ENCODE data around the gene OR1I1.

GRCh38 chr19:15123031-15123890, 41.2 kb downstream of the OR1I1 start:
- TF ChIP-seq CTCF (conservative IDR thresholded peaks at IDR 0.05; ENCODE audit: low read depth, low read length): no peak
- no peak for TF ChIP-seq BHLHE40 (IDR thresholded peaks at IDR 0.05; ENCODE audit: low read depth, low read length)
- no peak for TF ChIP-seq USF2 (IDR thresholded peaks at IDR 0.05; ENCODE audit: low read depth, low read length)
- TF ChIP-seq RFX5 (IDR thresholded peaks at IDR 0.05; ENCODE audit: low read depth, low read length): no peak
- TF ChIP-seq POLR2A (IDR thresholded peaks at IDR 0.05; ENCODE audit: low read depth, low read length): no peak
- no peak for TF ChIP-seq ELK1 (IDR thresholded peaks at IDR 0.05; ENCODE audit: borderline replicate concordance, low read depth, low read length)
- no peak for TF ChIP-seq CEBPB (IDR thresholded peaks at IDR 0.05; ENCODE audit: low read depth, low read length)
- no peak for TF ChIP-seq SMC3 (IDR thresholded peaks at IDR 0.05; ENCODE audit: low read depth, low read length)
- no peak for TF ChIP-seq MAZ (IDR thresholded peaks at IDR 0.05; ENCODE audit: borderline replicate concordance, low read depth, low read length)

Measured in IMR-90 (cell line).